WTC11 (cell line): Measurements from ENCODE around the gene TFPI2.

ENCODE experiments used
- CBFB ChIP-seq: sonication (generic); formaldehyde crosslinking; IDR thresholded peaks from 2 replicates; pipeline ENCODE4 v1.8.1; 2022; ENCODE audit warnings: mild to moderate bottlenecking, low read depth, missing genetic modification reagents
- CREB1 ChIP-seq: sonication (generic); formaldehyde crosslinking; IDR thresholded peaks from 2 replicates; pipeline ENCODE4 v1.8.0; 2023; ENCODE audit warnings: mild to moderate bottlenecking, missing genetic modification reagents
- GABPB1 ChIP-seq: sonication (generic); formaldehyde crosslinking; IDR thresholded peaks from 2 replicates; pipeline ENCODE4 v1.8.1; 2023; ENCODE audit warnings: mild to moderate bottlenecking, missing genetic modification reagents
- RELA ChIP-seq: sonication (generic); formaldehyde crosslinking; IDR thresholded peaks from 2 replicates; pipeline ENCODE4 v1.8.1; 2022; ENCODE audit warnings: missing genetic modification reagents, mild to moderate bottlenecking, borderline replicate concordance
- SMAD4 ChIP-seq: sonication (generic); formaldehyde crosslinking; IDR thresholded peaks from 2 replicates; pipeline ENCODE4 v1.8.0; 2022; ENCODE audit warnings: mild to moderate bottlenecking, missing genetic modification reagents
- ZNF263 ChIP-seq: sonication (generic); formaldehyde crosslinking; IDR thresholded peaks from 2 replicates; pipeline ENCODE4 v1.8.1; 2022; ENCODE audit warnings: low read depth, mild to moderate bottlenecking, moderate library complexity, missing genetic modification reagents
- ZNF416 ChIP-seq: fragments of 250-450 bp; sonication (Bioruptor Pico); IDR thresholded peaks from 2 replicates; pipeline ENCODE4 v1.9.0; 2021; ENCODE audit warnings: mild to moderate bottlenecking, inconsistent platforms
- TF ChIP-seq, protein P1 (sequence below): sonication (generic); formaldehyde crosslinking; IDR thresholded peaks from 2 replicates; pipeline ENCODE4 v1.8.1; 2023; ENCODE audit warnings: mild to moderate bottlenecking, missing genetic modification reagents
- TF ChIP-seq, protein P2 (sequence below): fragments of 200-600 bp; IDR thresholded peaks from 2 replicates; pipeline ENCODE4 v1.8.0; 2022; ENCODE audit warnings: antibody characterized with exemption
- TF ChIP-seq, protein P3 (sequence below): sonication (generic); formaldehyde crosslinking; IDR thresholded peaks from 2 replicates; pipeline ENCODE4 v1.8.0; 2022; ENCODE audit warnings: mild to moderate bottlenecking, missing genetic modification reagents
- TF ChIP-seq, protein P4 (sequence below): sonication (generic); formaldehyde crosslinking; IDR thresholded peaks from 2 replicates; pipeline ENCODE4 v1.8.0; 2023; ENCODE audit warnings: missing genetic modification reagents
- TF ChIP-seq, protein P5 (sequence below): sonication (generic); formaldehyde crosslinking; conservative IDR thresholded peaks from 2 replicates; pipeline ENCODE4 v1.8.1; 2022; ENCODE audit warnings: mild to moderate bottlenecking, missing genetic modification reagents
- TF ChIP-seq, protein P6 (sequence below): sonication (generic); formaldehyde crosslinking; IDR thresholded peaks from 2 replicates; pipeline ENCODE4 v1.8.1; 2022; ENCODE audit warnings: low read depth, missing genetic modification reagents, borderline replicate concordance
- TF ChIP-seq, protein P7 (sequence below): sonication (generic); formaldehyde crosslinking; IDR thresholded peaks from 2 replicates; pipeline ENCODE4 v1.8.1; 2023; ENCODE audit warnings: mild to moderate bottlenecking, missing genetic modification reagents, borderline replicate concordance

DNA sequence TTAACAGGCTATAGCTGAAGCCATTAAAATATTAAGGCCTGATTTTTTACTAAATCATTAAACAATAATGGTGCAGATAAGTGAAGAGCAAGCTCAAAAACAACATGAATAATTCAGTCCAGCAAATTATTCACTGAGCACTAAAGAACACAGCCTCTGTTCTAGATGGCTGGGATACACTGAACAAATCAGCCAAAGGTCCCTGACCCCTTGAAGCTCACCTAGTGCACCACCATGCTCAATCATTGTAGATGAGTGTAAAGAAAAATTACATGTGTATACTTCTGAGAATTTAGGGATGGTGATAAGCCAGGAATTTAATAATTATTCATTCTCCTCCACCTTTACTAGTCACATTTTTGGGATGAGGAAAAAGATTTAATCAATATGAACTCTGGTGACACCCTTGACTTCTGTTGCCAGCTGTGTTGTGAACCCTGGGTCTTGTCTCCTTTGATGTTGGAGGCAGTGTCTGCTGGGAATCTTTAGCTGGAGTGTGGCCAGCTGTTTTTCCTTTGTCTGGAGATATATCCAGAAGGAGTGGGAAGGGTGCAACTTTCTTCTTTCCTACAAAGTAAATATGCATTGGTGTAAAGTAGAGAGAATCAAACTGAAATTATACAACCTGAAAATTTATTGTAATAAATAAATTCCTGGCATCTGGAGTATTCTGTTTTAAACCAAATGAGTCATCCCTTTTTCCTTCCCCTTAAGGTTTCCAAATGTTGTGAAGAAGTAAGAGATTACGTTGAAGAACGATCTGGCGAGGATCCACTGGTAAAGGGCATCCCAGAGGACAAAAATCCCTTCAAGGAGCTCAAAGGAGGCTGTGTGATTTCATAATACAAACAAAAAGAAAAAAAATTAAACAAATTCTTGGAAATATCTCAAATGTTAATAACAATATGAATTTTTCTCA lies 19.8 kb upstream of the TFPI2 start:
- TF ChIP-seq, protein P1, sequence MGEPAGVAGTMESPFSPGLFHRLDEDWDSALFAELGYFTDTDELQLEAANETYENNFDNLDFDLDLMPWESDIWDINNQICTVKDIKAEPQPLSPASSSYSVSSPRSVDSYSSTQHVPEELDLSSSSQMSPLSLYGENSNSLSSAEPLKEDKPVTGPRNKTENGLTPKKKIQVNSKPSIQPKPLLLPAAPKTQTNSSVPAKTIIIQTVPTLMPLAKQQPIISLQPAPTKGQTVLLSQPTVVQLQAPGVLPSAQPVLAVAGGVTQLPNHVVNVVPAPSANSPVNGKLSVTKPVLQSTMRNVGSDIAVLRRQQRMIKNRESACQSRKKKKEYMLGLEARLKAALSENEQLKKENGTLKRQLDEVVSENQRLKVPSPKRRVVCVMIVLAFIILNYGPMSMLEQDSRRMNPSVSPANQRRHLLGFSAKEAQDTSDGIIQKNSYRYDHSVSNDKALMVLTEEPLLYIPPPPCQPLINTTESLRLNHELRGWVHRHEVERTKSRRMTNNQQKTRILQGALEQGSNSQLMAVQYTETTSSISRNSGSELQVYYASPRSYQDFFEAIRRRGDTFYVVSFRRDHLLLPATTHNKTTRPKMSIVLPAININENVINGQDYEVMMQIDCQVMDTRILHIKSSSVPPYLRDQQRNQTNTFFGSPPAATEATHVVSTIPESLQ (CRISPR knock-in tag) = no peak
- TF ChIP-seq, protein P2, sequence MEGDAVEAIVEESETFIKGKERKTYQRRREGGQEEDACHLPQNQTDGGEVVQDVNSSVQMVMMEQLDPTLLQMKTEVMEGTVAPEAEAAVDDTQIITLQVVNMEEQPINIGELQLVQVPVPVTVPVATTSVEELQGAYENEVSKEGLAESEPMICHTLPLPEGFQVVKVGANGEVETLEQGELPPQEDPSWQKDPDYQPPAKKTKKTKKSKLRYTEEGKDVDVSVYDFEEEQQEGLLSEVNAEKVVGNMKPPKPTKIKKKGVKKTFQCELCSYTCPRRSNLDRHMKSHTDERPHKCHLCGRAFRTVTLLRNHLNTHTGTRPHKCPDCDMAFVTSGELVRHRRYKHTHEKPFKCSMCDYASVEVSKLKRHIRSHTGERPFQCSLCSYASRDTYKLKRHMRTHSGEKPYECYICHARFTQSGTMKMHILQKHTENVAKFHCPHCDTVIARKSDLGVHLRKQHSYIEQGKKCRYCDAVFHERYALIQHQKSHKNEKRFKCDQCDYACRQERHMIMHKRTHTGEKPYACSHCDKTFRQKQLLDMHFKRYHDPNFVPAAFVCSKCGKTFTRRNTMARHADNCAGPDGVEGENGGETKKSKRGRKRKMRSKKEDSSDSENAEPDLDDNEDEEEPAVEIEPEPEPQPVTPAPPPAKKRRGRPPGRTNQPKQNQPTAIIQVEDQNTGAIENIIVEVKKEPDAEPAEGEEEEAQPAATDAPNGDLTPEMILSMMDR = no peak
- TF ChIP-seq, protein P3, sequence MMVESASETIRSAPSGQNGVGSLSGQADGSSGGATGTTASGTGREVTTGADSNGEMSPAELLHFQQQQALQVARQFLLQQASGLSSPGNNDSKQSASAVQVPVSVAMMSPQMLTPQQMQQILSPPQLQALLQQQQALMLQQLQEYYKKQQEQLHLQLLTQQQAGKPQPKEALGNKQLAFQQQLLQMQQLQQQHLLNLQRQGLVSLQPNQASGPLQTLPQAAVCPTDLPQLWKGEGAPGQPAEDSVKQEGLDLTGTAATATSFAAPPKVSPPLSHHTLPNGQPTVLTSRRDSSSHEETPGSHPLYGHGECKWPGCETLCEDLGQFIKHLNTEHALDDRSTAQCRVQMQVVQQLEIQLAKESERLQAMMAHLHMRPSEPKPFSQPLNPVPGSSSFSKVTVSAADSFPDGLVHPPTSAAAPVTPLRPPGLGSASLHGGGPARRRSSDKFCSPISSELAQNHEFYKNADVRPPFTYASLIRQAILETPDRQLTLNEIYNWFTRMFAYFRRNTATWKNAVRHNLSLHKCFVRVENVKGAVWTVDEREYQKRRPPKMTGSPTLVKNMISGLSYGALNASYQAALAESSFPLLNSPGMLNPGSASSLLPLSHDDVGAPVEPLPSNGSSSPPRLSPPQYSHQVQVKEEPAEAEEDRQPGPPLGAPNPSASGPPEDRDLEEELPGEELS (CRISPR knock-in tag) = no peak
- TF ChIP-seq ZNF263 (CRISPR knock-in tag) = no peak
- TF ChIP-seq RELA = no peak
- TF ChIP-seq CREB1 (CRISPR knock-in tag) = no peak
- TF ChIP-seq CBFB (CRISPR knock-in tag) = no peak
- TF ChIP-seq, protein P4, sequence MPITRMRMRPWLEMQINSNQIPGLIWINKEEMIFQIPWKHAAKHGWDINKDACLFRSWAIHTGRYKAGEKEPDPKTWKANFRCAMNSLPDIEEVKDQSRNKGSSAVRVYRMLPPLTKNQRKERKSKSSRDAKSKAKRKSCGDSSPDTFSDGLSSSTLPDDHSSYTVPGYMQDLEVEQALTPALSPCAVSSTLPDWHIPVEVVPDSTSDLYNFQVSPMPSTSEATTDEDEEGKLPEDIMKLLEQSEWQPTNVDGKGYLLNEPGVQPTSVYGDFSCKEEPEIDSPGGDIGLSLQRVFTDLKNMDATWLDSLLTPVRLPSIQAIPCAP (CRISPR knock-in tag) = no peak
- no peak for TF ChIP-seq GABPB1 (CRISPR knock-in tag)
- TF ChIP-seq, protein P5, sequence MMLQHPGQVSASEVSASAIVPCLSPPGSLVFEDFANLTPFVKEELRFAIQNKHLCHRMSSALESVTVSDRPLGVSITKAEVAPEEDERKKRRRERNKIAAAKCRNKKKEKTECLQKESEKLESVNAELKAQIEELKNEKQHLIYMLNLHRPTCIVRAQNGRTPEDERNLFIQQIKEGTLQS = no peak
- TF ChIP-seq SMAD4 (CRISPR knock-in tag) = no peak
- TF ChIP-seq, protein P6, sequence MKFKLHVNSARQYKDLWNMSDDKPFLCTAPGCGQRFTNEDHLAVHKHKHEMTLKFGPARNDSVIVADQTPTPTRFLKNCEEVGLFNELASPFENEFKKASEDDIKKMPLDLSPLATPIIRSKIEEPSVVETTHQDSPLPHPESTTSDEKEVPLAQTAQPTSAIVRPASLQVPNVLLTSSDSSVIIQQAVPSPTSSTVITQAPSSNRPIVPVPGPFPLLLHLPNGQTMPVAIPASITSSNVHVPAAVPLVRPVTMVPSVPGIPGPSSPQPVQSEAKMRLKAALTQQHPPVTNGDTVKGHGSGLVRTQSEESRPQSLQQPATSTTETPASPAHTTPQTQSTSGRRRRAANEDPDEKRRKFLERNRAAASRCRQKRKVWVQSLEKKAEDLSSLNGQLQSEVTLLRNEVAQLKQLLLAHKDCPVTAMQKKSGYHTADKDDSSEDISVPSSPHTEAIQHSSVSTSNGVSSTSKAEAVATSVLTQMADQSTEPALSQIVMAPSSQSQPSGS (CRISPR knock-in tag) = no peak
- TF ChIP-seq ZNF416 (CRISPR knock-in tag) = no peak
- TF ChIP-seq, protein P7, sequence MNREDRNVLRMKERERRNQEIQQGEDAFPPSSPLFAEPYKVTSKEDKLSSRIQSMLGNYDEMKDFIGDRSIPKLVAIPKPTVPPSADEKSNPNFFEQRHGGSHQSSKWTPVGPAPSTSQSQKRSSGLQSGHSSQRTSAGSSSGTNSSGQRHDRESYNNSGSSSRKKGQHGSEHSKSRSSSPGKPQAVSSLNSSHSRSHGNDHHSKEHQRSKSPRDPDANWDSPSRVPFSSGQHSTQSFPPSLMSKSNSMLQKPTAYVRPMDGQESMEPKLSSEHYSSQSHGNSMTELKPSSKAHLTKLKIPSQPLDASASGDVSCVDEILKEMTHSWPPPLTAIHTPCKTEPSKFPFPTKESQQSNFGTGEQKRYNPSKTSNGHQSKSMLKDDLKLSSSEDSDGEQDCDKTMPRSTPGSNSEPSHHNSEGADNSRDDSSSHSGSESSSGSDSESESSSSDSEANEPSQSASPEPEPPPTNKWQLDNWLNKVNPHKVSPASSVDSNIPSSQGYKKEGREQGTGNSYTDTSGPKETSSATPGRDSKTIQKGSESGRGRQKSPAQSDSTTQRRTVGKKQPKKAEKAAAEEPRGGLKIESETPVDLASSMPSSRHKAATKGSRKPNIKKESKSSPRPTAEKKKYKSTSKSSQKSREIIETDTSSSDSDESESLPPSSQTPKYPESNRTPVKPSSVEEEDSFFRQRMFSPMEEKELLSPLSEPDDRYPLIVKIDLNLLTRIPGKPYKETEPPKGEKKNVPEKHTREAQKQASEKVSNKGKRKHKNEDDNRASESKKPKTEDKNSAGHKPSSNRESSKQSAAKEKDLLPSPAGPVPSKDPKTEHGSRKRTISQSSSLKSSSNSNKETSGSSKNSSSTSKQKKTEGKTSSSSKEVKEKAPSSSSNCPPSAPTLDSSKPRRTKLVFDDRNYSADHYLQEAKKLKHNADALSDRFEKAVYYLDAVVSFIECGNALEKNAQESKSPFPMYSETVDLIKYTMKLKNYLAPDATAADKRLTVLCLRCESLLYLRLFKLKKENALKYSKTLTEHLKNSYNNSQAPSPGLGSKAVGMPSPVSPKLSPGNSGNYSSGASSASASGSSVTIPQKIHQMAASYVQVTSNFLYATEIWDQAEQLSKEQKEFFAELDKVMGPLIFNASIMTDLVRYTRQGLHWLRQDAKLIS (CRISPR knock-in tag) = no peak
